Body of pancreas (tissue), 4 donors: ENCODE results near the gene ATP2B2. TPM values are rescaled to one million over a fixed set of nuclear protein-coding genes. Genes with fewer than 3 reads are reported as not detected.

Experiments
- ATAC-seq: fragments of 150-250 bp; one replicate; pipeline ENCODE4 v1.9.1; 2016
- DNase-seq, 4 donors: peaks; one replicate each; pipeline ENCODE4 v3.0.0-alpha.2; 2019
- H3K27ac ChIP-seq, 4 donors: fragments of 200-600 bp; sonication (generic); 1 replicate in 3 of 4; 2 replicates in 1 of 4; pipeline versions ENCODE4 v1.5.1 to v1.6.1; 2016 to 2019; ENCODE audit warnings: mild to moderate bottlenecking in 1 of 4, mixed read lengths in 1 of 4, moderate library complexity in 1 of 4
- H3K27me3 ChIP-seq, 2 donors: fragments of 200-600 bp; sonication (generic); one replicate each; pipeline ENCODE4 v1.6.0; 2016; ENCODE audit warnings: mild to moderate bottlenecking in 1 of 2
- H3K36me3 ChIP-seq, 2 donors: fragments of 200-600 bp; sonication (generic); replicated peaks in 1 of 2; 2 replicates each; pipeline ENCODE4 v1.5.1; 2016; ENCODE audit warnings: low read depth in 2 of 2; ENCODE audit not compliant: insufficient read depth in 1 of 2
- H3K4me1 ChIP-seq: fragments of 200-600 bp; sonication (generic); one replicate; pipeline ENCODE4 v1.6.0; 2016
- H3K4me3 ChIP-seq, 2 donors: fragments of 200-600 bp; sonication (generic); 1 replicate in 1 of 2; 2 replicates in 1 of 2; pipeline ENCODE4 v1.5.1; 2016 to 2019
- H3K9me3 ChIP-seq, 3 donors: fragments of 200-600 bp; sonication (generic); 1 replicate in 2 of 3; 2 replicates in 1 of 3; pipeline ENCODE4 v1.5.1; 2016
- CTCF ChIP-seq, 7 experiments: fragments of 450-650 bp in 4 of 7; fragments of 200-600 bp in 3 of 7; sonication (generic) in 3 of 7; IDR thresholded peaks; one replicate each; pipeline ENCODE4 v1.5.1; 2016 to 2019; ENCODE audit warnings: antibody characterized with exemption in 7 of 7
- POLR2A ChIP-seq, 3 donors: fragments of 450-650 bp; IDR thresholded peaks; one replicate each; pipeline ENCODE4 v1.6.1; 2016; ENCODE audit warnings: antibody characterized with exemption in 3 of 3, mild to moderate bottlenecking in 2 of 3
- WGBS, 2 donors: methylation state at CpG; one replicate each; pipeline ENCODE4 v1.1.5; 2017; 5-methylcytosine and 5-hydroxymethylcytosine counted together
- intact Hi-C: fragments of 100-400 bp; cut with DNase I; formaldehyde crosslinking; loops from one replicate; pipeline ENCODE4 v1.15.1; 2023
- total RNA-seq, 2 donors: library from RNA; depleted of rRNA; stranded (reverse); fragments of >200 nt; gene quantifications; one replicate each; pipeline ENCODE4 v1.1.0, GENCODE V29; 2016

The ATP2B2 gene
- total RNA-seq, 2 donors from 2014 or later = 0.52 TPM; not detected in 1

- H3K27ac ChIP-seq = no peak overlapping the region
- no peaks in the 10 kb centered on the region for H3K9me3 ChIP-seq
- H3K36me3 ChIP-seq = no peaks in the 10 kb centered on the region
- DNase-seq (no peak), ATAC-seq (no peak)
- WGBS, 2 donors = 69 to 76% methylated on average over 16 to 19 of the region's 19 CpGs
- TF ChIP-seq POLR2A (IDR thresholded peaks at IDR 0.05) = no peak
- TF ChIP-seq CTCF (IDR thresholded peaks at IDR 0.05) = no peak
- H3K27me3 ChIP-seq = peaks cover 0 to 10% of the 10 kb centered on the region in 2 donors
- intact Hi-C loops = no loop called here
- no peak overlapping the region for H3K4me3 ChIP-seq
- peaks cover 7% of the 10 kb centered on the region for H3K4me1 ChIP-seq
Observed at GRCh38 chr3:10500717-10501663, 4.4 kb downstream of the ATP2B2 start.

- DNase-seq (no peak), ATAC-seq (no peak)
- no peak for TF ChIP-seq POLR2A (IDR thresholded peaks at IDR 0.05)
- TF ChIP-seq CTCF (IDR thresholded peaks at IDR 0.05) = no peak
- Histone ChIP-seq H3K27me3 (no peaks in the 10 kb centered on the region), H3K4me1 (peaks cover 8% of the 10 kb centered on the region), H3K9me3 (no peaks in the 10 kb centered on the region), H3K36me3 (no peaks in the 10 kb centered on the region), H3K27ac (no peak overlapping the region), H3K4me3 (no peak overlapping the region)
- 83 to 85% methylated on average over 7 to 11 of the region's 11 CpGs for WGBS, 2 donors
- intact Hi-C loops = no loop called here
Observed at GRCh38 chr3:10498271-10498670, 7.1 kb downstream of the ATP2B2 start.

- WGBS, 2 donors = 61 to 68% methylated on average over 4 of the region's 4 CpGs
- H3K4me3 ChIP-seq = no peak overlapping the region
- DNase-seq (no peak), ATAC-seq (no peak)
- no peaks in the 10 kb centered on the region for H3K9me3 ChIP-seq
- no peaks in the 10 kb centered on the region for H3K27me3 ChIP-seq
- no peak overlapping the region for H3K27ac ChIP-seq
- intact Hi-C loops = no loop called here
- TF ChIP-seq CTCF (IDR thresholded peaks at IDR 0.05) (no peak), POLR2A (IDR thresholded peaks at IDR 0.05) (no peak)
- H3K4me1 ChIP-seq = peaks cover 8% of the 10 kb centered on the region
- H3K36me3 ChIP-seq = no peaks in the 10 kb centered on the region
Observed at GRCh38 chr3:10497439-10497838, 7.9 kb downstream of the ATP2B2 start.

GRCh38 chr3:10496121-10496863, 9.1 kb downstream of the ATP2B2 start:
- H3K9me3 ChIP-seq = no peaks in the 10 kb centered on the region
- no peak overlapping the region for H3K4me3 ChIP-seq
- H3K36me3 ChIP-seq = no peaks in the 10 kb centered on the region
- intact Hi-C loops = no loop called here
- no peak for TF ChIP-seq CTCF (IDR thresholded peaks at IDR 0.05)
- no peak for TF ChIP-seq POLR2A (IDR thresholded peaks at IDR 0.05)
- H3K4me1 ChIP-seq = peaks cover 8% of the 10 kb centered on the region
- DNase-seq (no peak), ATAC-seq (no peak)
- H3K27ac ChIP-seq = no peak overlapping the region
- WGBS, 2 donors = 67 to 73% methylated on average over 8 to 11 of the region's 11 CpGs
- no peaks in the 10 kb centered on the region for H3K27me3 ChIP-seq
